Activated effector memory CD4-positive, alpha-beta T cell treated with Interleukin-2 at 50 U/mL for 16 hours (primary cell): ENCODE results near the gene PPP1R12B.
"Not testable (repeated sequence)": the region's sequence is repeated elsewhere in the genome, so short reads cannot be mapped to it uniquely, and the experiment has no call there.

Source experiments
- DNase-seq: peaks from one replicate; pipeline ENCODE4 v3.0.0-alpha.2; 2020

The PPP1R12B gene

GRCh38 chr1:202588503-202589189 is 240.1 kb downstream of the PPP1R12B start:
- no peak for DNase-seq

GRCh38 chr1:202589190-202589930 is 240.9 kb downstream of the PPP1R12B start:
- DNase-seq = no peak

- DNase-seq = no peak
Measured at GRCh38 chr1:202590126-202590525, 241.6 kb downstream of the PPP1R12B start.

GRCh38 chr1:202590975-202591411 is 242.5 kb downstream of the PPP1R12B start:
- no peak for DNase-seq

GRCh38 chr1:202591515-202591914 is 243.0 kb downstream of the PPP1R12B start:
- no peak for DNase-seq

- DNase-seq = no peak
Measured at GRCh38 chr1:202592146-202592545, 243.6 kb downstream of the PPP1R12B start.

GRCh38 chr1:202593845-202594244 is 245.3 kb downstream of the PPP1R12B start:
- no peak for DNase-seq

GRCh38 chr1:202596638-202597037 is 248.1 kb downstream of the PPP1R12B start:
- no peak for DNase-seq

- DNase-seq = no peak
Measured at GRCh38 chr1:202597090-202597761, 248.7 kb downstream of the PPP1R12B start.

GRCh38 chr1:202599669-202600431 is 251.4 kb downstream of the PPP1R12B start:
- no peak for DNase-seq

- DNase-seq = no peak
Measured at GRCh38 chr1:202600432-202601041, 252.0 kb downstream of the PPP1R12B start.

- no peak for DNase-seq
Measured at GRCh38 chr1:202603435-202603834, 254.9 kb downstream of the PPP1R12B start.

GRCh38 chr1:202605515-202605914 is 257.0 kb downstream of the PPP1R12B start:
- DNase-seq = no peak

GRCh38 chr1:202612036-202612435 is 263.5 kb downstream of the PPP1R12B start:
- not testable (repeated sequence) for DNase-seq

GRCh38 chr1:202613571-202613970 is 265.1 kb downstream of the PPP1R12B start:
- no peak for DNase-seq

GRCh38 chr1:202614363-202615207 is 266.1 kb downstream of the PPP1R12B start:
- not testable (repeated sequence) for DNase-seq

- not testable (repeated sequence) for DNase-seq
Measured at GRCh38 chr1:202615208-202615500, 266.7 kb downstream of the PPP1R12B start.

- no peak for DNase-seq
Measured at GRCh38 chr1:202615501-202616354, 267.2 kb downstream of the PPP1R12B start.

- DNase-seq = no peak
Measured at GRCh38 chr1:202616355-202616915, 267.9 kb downstream of the PPP1R12B start.

- not testable (repeated sequence) for DNase-seq
Measured at GRCh38 chr1:202619012-202619411, 270.5 kb downstream of the PPP1R12B start.
